Measurements from ENCODE around the gene CDH26.

The CDH26 gene

DNA sequence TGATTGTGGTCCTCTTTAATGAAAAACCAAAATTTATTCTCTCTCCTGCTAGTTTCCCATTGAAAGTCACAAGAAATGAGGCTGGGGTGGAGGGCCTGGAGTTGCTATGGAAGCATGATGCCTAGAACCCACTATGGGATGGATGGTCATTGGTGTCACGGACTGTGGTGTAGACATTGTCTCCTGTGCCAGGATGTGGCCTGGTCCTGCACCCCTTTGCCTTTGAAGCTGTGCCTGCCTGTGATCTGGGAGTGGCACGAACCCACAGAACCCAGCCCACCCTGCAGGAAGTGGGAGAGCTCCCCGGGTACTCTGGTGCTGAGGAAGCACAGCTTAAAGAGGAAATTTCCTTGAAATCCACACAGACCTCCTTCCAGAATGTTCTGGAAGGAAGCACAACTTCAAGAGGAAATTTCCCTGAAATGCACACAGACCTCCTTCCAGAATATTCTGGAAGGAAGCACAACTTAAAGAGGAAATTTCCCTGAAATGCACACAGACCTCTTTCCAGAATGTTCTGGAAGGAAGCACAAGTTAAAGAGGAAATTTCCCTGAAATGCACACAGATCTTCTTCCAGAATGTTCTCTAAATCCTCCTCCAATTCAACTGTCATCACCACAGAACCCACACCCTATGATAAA is 105.6 kb downstream of the CDH26 start:
- peak; percentile 35 for DNase-seq (ENCODE audit: low spot score)
